GM12878 (cell line): Measurements from ENCODE around the gene BLNK. TPM values are rescaled to one million over a fixed set of nuclear protein-coding genes. Genes with fewer than 3 reads are reported as not detected.
A peak's percentile ranks its signal among the peaks of the same experiment; 100 is the strongest.

Experiments used
- DPF2 ChIP-seq: fragments of 450-650 bp; IDR thresholded peaks from 2 replicates; pipeline ENCODE4 v1.6.1; 2017; ENCODE audit warnings: mild to moderate bottlenecking
- E2F8 ChIP-seq: fragments of 450-650 bp; IDR thresholded peaks from 2 replicates; pipeline ENCODE4 v1.6.1; 2018; ENCODE audit warnings: mild to moderate bottlenecking, low read depth, moderate library complexity; ENCODE audit not compliant: partially characterized antibody
- GATAD2B ChIP-seq: fragments of 450-650 bp; conservative IDR thresholded peaks from 2 replicates; pipeline ENCODE4 v1.6.1; 2017; ENCODE audit warnings: low read depth, mild to moderate bottlenecking, moderate library complexity
- HCFC1 ChIP-seq: fragments of 150-350 bp; IDR thresholded peaks from 2 replicates; pipeline ENCODE4 v1.6.1; 2014; ENCODE audit warnings: low read length
- HDAC2 ChIP-seq: fragments of 200-600 bp; sonication (generic); IDR thresholded peaks from 2 replicates; pipeline ENCODE4 v1.6.1; 2017
- HDGF ChIP-seq: fragments of 450-650 bp; IDR thresholded peaks from 2 replicates; pipeline ENCODE4 v1.6.1; 2016; ENCODE audit warnings: antibody characterized with exemption
- IKZF2 ChIP-seq, 2 experiments: fragments of 450-650 bp; IDR thresholded peaks; 2 replicates each; pipeline ENCODE4 v1.6.1; 2017; ENCODE audit warnings: mild to moderate bottlenecking in 2 of 2, moderate library complexity in 2 of 2
- KLF5 ChIP-seq: fragments of 450-650 bp; IDR thresholded peaks from 2 replicates; pipeline ENCODE4 v1.6.1; 2014; ENCODE audit warnings: mild to moderate bottlenecking; ENCODE audit not compliant: partially characterized antibody
- LARP7 ChIP-seq: fragments of 450-650 bp; IDR thresholded peaks from 2 replicates; pipeline ENCODE4 v1.6.1; 2017; ENCODE audit warnings: mild to moderate bottlenecking
- POLR2AphosphoS5 ChIP-seq: IDR thresholded peaks from 2 replicates; pipeline ENCODE4 v1.6.1; 2011; ENCODE audit warnings: mild to moderate bottlenecking, low read length, inconsistent platforms
- RELB ChIP-seq: fragments of 450-650 bp; IDR thresholded peaks from 2 replicates; pipeline ENCODE4 v1.6.1; 2017; ENCODE audit warnings: low read depth, mild to moderate bottlenecking, moderate library complexity
- RUNX3 ChIP-seq: IDR thresholded peaks from 2 replicates; pipeline ENCODE4 v1.6.1; 2012; ENCODE audit warnings: low read length, inconsistent platforms
- SIX5 ChIP-seq: IDR thresholded peaks from 2 replicates; pipeline ENCODE4 v1.6.1; 2011; ENCODE audit warnings: mild to moderate bottlenecking, low read depth, low read length, moderate library complexity; ENCODE audit not compliant: severe bottlenecking
- SMAD1 ChIP-seq: fragments of 450-650 bp; IDR thresholded peaks from 2 replicates; pipeline ENCODE4 v1.6.1; 2018; ENCODE audit warnings: mild to moderate bottlenecking, low read depth; ENCODE audit not compliant: partially characterized antibody
- SUPT20H ChIP-seq: IDR thresholded peaks from 2 replicates; pipeline ENCODE4 v1.6.1; 2011; ENCODE audit warnings: low read depth, mild to moderate bottlenecking, low read length, moderate library complexity, borderline replicate concordance; ENCODE audit not compliant: control insufficient read depth
- SUZ12 ChIP-seq: fragments of 200-600 bp; sonication (generic); IDR thresholded peaks from one replicate; pipeline ENCODE4 v1.6.1; 2018; ENCODE audit warnings: antibody characterized with exemption, mild to moderate bottlenecking; ENCODE audit not compliant: unreplicated experiment
- TBL1XR1 ChIP-seq: IDR thresholded peaks from 2 replicates; pipeline ENCODE4 v1.6.1; 2012; ENCODE audit warnings: low read depth, low read length, improper control_type of control experiment
- ZNF217 ChIP-seq: fragments of 450-650 bp; IDR thresholded peaks from 2 replicates; pipeline ENCODE4 v1.6.1; 2017; ENCODE audit warnings: antibody characterized with exemption, mild to moderate bottlenecking
- polyA plus RNA-seq, 11 experiments: library from polyadenylated mRNA; depleted of rRNA in 4 of 11; unstranded in 6 of 11; stranded (reverse) in 5 of 11; fragments of >200 nt; fragmentation: Nextera tagmentation in 4 of 11; fragmentation: Illumina TruSeq in 1 of 11; extraction: Ambion mirVana in 4 of 11; extraction: Trizol in 1 of 11; gene quantifications; 1 replicate in 1 of 11; 2 replicates in 10 of 11; pipeline versions ENCODE4 v1.2.1 to v1.2.3, GENCODE V29; 2011 to 2016; ENCODE audit warnings: inconsistent platforms in 2 of 11, missing spikeins in 2 of 11, low read depth in 1 of 11
- total RNA-seq, 4 experiments: library from RNA; depleted of rRNA in 3 of 4; stranded (reverse); fragments of >200 nt in 3 of 4; fragmentation: Illumina TruSeq in 1 of 4; extraction: Trizol in 1 of 4; gene quantifications; 2 replicates each; pipeline versions ENCODE4 v1.2.1 to v1.2.3, GENCODE V29; 2013 to 2021
- TF ChIP-seq, protein P1 (sequence below): IDR thresholded peaks from 2 replicates; pipeline ENCODE4 v1.6.1; 2011; ENCODE audit warnings: borderline replicate concordance, low read depth, mild to moderate bottlenecking, moderate library complexity, mixed read lengths, low read length; ENCODE audit not compliant: insufficient read depth; ENCODE audit errors: extremely low read length
- TF ChIP-seq, protein P2 (sequence below): fragments of 150-350 bp; IDR thresholded peaks from 2 replicates; pipeline ENCODE4 v1.6.1; 2014; ENCODE audit warnings: mild to moderate bottlenecking, low read depth, low read length
- TF ChIP-seq, protein P3 (sequence below): IDR thresholded peaks from 2 replicates; pipeline ENCODE4 v1.6.1; 2012; ENCODE audit warnings: low read depth, low read length, improper control_type of control experiment

BLNK gene
- total and polyA plus RNA-seq, 10 of the 15 experiments (the other 5 are each of a cell fraction or from before 2014, with no cell fraction given): 79.5 to 201 (median 139) TPM

DNA sequence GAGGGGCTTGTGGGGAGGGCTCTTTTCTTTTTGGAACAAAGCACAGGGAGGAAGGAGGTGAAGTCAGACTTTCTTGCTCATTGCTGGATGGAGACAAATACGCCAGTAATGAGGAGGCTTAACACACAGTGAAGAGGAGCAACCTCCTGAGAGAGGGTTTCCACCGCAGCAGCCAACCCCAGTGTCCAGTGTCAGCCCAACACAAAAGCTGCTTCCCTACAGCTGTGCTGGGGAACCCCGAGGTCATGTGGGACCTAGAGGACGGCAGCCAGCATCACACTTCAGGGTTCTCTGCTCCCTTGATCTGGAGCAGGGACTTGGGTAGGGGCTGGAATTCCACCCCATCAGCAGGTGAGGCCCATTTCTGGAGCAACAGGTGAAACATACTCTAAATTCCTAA is 7.7 kb downstream of the BLNK start (continued):
- TF ChIP-seq RELB: peak; percentile 27; the same call in 1 of the 2 replicates
- no peak for TF ChIP-seq SUPT20H
- TF ChIP-seq HDAC2: no peak
- TF ChIP-seq HCFC1: no peak
- no peak for TF ChIP-seq HDGF
- TF ChIP-seq, protein P1, sequence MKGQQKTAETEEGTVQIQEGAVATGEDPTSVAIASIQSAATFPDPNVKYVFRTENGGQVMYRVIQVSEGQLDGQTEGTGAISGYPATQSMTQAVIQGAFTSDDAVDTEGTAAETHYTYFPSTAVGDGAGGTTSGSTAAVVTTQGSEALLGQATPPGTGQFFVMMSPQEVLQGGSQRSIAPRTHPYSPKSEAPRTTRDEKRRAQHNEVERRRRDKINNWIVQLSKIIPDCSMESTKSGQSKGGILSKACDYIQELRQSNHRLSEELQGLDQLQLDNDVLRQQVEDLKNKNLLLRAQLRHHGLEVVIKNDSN: no peak
- TF ChIP-seq E2F8: no peak
- 0 out of 2 replicates have a peak, but pooled peaks have one; percentile 29 for TF ChIP-seq LARP7
- no peak for TF ChIP-seq SMAD1
- TF ChIP-seq, protein P2, sequence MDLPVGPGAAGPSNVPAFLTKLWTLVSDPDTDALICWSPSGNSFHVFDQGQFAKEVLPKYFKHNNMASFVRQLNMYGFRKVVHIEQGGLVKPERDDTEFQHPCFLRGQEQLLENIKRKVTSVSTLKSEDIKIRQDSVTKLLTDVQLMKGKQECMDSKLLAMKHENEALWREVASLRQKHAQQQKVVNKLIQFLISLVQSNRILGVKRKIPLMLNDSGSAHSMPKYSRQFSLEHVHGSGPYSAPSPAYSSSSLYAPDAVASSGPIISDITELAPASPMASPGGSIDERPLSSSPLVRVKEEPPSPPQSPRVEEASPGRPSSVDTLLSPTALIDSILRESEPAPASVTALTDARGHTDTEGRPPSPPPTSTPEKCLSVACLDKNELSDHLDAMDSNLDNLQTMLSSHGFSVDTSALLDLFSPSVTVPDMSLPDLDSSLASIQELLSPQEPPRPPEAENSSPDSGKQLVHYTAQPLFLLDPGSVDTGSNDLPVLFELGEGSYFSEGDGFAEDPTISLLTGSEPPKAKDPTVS: no peak
- TF ChIP-seq SIX5: no peak
- 0 out of 4 replicates have a peak, but pooled peaks of 1 of the 2 experiments have one; percentile 37 for TF ChIP-seq IKZF2 (IDR thresholded peaks at IDR 0.05)
- TF ChIP-seq ZNF217: no peak
- no peak for TF ChIP-seq TBL1XR1
- TF ChIP-seq SUZ12: no peak
- TF ChIP-seq KLF5: no peak
- TF ChIP-seq POLR2AphosphoS5: 0 out of 2 replicates have a peak, but pooled peaks have one; percentile 30
- TF ChIP-seq, protein P3, sequence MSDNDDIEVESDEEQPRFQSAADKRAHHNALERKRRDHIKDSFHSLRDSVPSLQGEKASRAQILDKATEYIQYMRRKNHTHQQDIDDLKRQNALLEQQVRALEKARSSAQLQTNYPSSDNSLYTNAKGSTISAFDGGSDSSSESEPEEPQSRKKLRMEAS: no peak
- no peak for TF ChIP-seq GATAD2B
- no peak; the same call in 1 of the 2 replicates for TF ChIP-seq RUNX3
- TF ChIP-seq DPF2: no peak
